ENCODE results near the gene KRT73. TPM values are rescaled to one million over a fixed set of nuclear protein-coding genes. Genes with fewer than 3 reads are reported as not detected.

KRT73 gene
- total and polyA plus RNA-seq, 9 of the 15 experiments (the other 6 are each of a cell fraction or from before 2014, with no cell fraction given), result 0.09 to 0.18 (median 0.13) TPM; not detected in 5

DNA sequence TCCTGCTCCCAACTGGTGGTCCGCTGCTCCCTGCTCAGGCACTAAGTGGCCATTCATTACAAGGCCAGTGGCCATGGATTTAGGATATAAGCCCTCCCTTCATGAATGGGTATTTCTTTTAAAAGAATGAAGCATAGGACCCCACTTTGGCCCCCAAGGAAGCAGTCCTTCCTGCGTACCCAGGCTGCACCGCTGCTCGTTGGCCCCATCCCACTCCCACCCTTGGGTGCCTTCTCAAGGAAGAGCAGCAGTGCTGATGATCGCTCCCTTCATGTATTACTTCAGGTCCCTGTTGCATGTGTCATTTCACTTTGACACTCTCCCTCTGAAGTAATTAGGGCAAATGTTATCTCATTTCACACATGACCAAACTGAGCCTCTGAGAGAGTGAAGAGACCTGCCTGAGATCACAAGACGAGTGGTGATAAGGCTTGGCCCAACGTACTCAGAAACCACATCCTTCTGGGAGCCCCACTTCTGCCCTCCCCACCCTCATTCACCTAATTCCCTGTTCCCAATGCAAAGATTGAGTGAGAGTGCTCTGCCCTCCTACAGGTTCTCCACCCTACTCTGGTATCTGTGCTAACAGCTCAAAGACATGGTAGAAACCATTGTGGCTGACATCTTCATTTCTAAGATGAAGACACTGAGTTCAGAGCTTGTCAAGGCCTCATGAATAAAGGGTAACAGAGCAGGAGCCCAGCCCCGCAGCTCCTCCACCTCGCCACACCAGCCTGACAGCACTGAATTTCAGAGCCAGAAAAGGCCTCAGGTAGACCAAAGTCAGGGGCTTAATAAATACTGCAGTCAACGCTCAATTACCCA is 43.9 kb upstream of the KRT73 start (continued):
- TF ChIP-seq, protein P1, sequence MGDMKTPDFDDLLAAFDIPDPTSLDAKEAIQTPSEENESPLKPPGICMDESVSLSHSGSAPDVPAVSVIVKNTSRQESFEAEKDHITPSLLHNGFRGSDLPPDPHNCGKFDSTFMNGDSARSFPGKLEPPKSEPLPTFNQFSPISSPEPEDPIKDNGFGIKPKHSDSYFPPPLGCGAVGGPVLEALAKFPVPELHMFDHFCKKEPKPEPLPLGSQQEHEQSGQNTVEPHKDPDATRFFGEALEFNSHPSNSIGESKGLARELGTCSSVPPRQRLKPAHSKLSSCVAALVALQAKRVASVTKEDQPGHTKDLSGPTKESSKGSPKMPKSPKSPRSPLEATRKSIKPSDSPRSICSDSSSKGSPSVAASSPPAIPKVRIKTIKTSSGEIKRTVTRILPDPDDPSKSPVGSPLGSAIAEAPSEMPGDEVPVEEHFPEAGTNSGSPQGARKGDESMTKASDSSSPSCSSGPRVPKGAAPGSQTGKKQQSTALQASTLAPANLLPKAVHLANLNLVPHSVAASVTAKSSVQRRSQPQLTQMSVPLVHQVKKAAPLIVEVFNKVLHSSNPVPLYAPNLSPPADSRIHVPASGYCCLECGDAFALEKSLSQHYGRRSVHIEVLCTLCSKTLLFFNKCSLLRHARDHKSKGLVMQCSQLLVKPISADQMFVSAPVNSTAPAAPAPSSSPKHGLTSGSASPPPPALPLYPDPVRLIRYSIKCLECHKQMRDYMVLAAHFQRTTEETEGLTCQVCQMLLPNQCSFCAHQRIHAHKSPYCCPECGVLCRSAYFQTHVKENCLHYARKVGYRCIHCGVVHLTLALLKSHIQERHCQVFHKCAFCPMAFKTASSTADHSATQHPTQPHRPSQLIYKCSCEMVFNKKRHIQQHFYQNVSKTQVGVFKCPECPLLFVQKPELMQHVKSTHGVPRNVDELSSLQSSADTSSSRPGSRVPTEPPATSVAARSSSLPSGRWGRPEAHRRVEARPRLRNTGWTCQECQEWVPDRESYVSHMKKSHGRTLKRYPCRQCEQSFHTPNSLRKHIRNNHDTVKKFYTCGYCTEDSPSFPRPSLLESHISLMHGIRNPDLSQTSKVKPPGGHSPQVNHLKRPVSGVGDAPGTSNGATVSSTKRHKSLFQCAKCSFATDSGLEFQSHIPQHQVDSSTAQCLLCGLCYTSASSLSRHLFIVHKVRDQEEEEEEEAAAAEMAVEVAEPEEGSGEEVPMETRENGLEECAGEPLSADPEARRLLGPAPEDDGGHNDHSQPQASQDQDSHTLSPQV (IDR thresholded peaks at IDR 0.05), result no peak; the same call in none of the 2 replicates
- TF ChIP-seq TCF3 (CRISPR knock-in tag; IDR thresholded peaks at IDR 0.05) (peak; percentile 100), SREBF2 (CRISPR knock-in tag; IDR thresholded peaks at IDR 0.05) (no peak), ZNF785 (CRISPR knock-in tag; IDR thresholded peaks at IDR 0.05) (no peak), ZNF79 (CRISPR knock-in tag; IDR thresholded peaks at IDR 0.05; ENCODE audit: low read depth) (0 out of 2 replicates have a peak, but pooled peaks have one; percentile 58), JUN (IDR thresholded peaks at IDR 0.05; ENCODE audit: borderline replicate concordance, low read depth, low read length) (peak; percentile 50; the same call in 1 of the 2 replicates), JUN (CRISPR knock-in tag; IDR thresholded peaks at IDR 0.05; ENCODE audit: borderline replicate concordance) (no peak), SMAD4 (CRISPR knock-in tag; conservative IDR thresholded peaks at IDR 0.05) (peak; percentile 93), ZNF830 (CRISPR knock-in tag; IDR thresholded peaks at IDR 0.05) (peak; percentile 94), HDAC2 (IDR thresholded peaks at IDR 0.05) (peak; percentile 85), FOXA1 (IDR thresholded peaks at IDR 0.05; ENCODE audit: borderline replicate concordance) (peak; percentile 56; the same call in 1 of the 2 replicates), HSF4 (CRISPR knock-in tag; IDR thresholded peaks at IDR 0.05; ENCODE audit: borderline replicate concordance) (no peak; the same call in 1 of the 2 replicates), MYBL2 (IDR thresholded peaks at IDR 0.05; ENCODE audit: low read depth) (no peak), MYBL2 (CRISPR knock-in tag; IDR thresholded peaks at IDR 0.05; ENCODE audit: borderline replicate concordance) (no peak), KLF16 (IDR thresholded peaks at IDR 0.05) (peak; percentile 97), POLR2AphosphoS5 (IDR thresholded peaks at IDR 0.05; ENCODE audit: control insufficient read depth, insufficient read depth, low read depth, low read length) (peak; percentile 98), MAZ (CRISPR knock-in tag; conservative IDR thresholded peaks at IDR 0.05 in 1 of 2, IDR thresholded peaks at IDR 0.05 in 1 of 2) (peak; percentile 75 to 83), PHF21A (IDR thresholded peaks at IDR 0.05; ENCODE audit: borderline replicate concordance, low read depth) (peak; percentile 73), L3MBTL2 (IDR thresholded peaks at IDR 0.05) (peak; percentile 98), KAT2B (IDR thresholded peaks at IDR 0.05; ENCODE audit: low read depth, low read length) (no peak), HNRNPH1 (optimal IDR thresholded peaks at IDR 0.05; ENCODE audit: low read depth, low read length) (no peak)
- TF ChIP-seq, protein P2, sequence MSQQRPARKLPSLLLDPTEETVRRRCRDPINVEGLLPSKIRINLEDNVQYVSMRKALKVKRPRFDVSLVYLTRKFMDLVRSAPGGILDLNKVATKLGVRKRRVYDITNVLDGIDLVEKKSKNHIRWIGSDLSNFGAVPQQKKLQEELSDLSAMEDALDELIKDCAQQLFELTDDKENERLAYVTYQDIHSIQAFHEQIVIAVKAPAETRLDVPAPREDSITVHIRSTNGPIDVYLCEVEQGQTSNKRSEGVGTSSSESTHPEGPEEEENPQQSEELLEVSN (IDR thresholded peaks at IDR 0.05; ENCODE audit: borderline replicate concordance in 1 of 2, extremely low read depth in 1 of 2, insufficient read depth in 1 of 2, insufficient read length in 1 of 2, low read depth in 1 of 2, low read length in 1 of 2, poor library complexity in 1 of 2, severe bottlenecking in 1 of 2), result peak in 1 of 2 experiments; percentile 64
